Fibroblast of mammary gland (primary cell): ENCODE data around the gene ZC3H12C.

Source experiments
- DNase-seq: peaks from one replicate; pipeline ENCODE4 v3.0.0-alpha.2; 2010; ENCODE audit warnings: low read depth
- H3K4me3 ChIP-seq: 2 replicates; pipeline ENCODE4 v1.5.1; 2011; ENCODE audit warnings: low read depth, mild to moderate bottlenecking, low read length, moderate library complexity; ENCODE audit not compliant: control insufficient read depth
- CTCF ChIP-seq: conservative IDR thresholded peaks from 2 replicates; pipeline ENCODE4 v1.5.1; 2011; ENCODE audit warnings: low read depth, low read length, inconsistent platforms; ENCODE audit not compliant: control insufficient read depth, insufficient read depth

ZC3H12C gene

DNA sequence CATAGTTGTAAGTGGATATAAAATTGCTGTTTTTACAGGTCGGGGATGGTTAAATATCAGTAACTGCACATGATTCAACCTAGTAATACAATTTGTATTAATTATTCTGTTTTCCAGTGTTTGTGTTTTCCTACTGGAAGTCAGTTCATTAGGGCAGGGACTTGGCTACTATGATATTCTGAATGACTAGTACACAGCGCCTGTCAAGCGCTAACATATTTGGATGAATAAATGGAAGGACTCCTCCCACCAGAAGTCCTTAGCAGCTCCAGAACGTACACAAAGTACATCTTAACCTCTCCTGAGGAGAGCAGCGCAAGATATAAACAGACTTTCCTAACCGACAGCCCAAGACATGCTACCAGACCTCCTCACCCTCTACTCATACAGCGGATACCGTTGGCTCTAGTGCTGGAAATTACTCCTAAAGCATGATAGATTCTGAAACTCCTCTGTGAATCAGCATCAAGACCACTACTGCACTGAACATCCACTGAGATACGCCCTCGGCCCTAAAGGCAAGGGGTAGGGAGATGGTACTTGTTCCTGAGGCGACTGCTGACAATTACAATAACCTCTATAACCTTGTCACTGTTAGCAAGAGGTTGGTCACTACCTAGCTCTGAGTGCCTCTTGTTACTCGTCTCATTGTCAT lies 124.2 kb downstream of the ZC3H12C start:
- H3K4me3 ChIP-seq, result no peak overlapping the region
- no peak for TF ChIP-seq CTCF
- no peak for DNase-seq

DNA sequence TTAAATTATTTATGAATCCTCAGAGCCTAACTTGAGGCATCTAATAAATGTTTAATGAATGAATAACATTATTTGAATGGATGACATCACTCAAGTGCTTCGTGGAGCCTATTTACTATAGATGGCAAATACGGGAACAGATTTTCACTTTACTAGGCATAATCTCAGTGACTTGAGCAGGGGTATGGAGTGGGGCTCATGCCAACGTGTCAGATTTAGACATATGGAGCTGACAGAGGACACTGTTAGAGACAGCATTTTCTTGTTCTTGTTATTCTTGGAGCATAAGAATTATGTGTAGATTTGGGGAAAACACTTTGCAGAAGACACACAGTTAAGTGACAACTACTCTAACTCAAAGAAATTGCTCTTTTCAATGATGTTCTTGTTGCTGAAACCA lies 124.7 kb downstream of the ZC3H12C start:
- TF ChIP-seq CTCF, result no peak
- DNase-seq, result no peak
- no peak overlapping the region for H3K4me3 ChIP-seq

GRCh38 chr11:110219006-110219785 lies 126.0 kb downstream of the ZC3H12C start:
- no peak for TF ChIP-seq CTCF
- no peak overlapping the region for H3K4me3 ChIP-seq
- peak; percentile 59 for DNase-seq
